GM08714 (cell line): ENCODE results near the gene CLIC6.
"Not testable (repeated sequence)": the region's sequence is repeated elsewhere in the genome, so short reads cannot be mapped to it uniquely, and the experiment has no call there.

Experiments
- H3K4me3 ChIP-seq: fragments of 200-500 bp; sonication (Bioruptor generic); 2 replicates; pipeline ENCODE4 v1.5.1; 2014; ENCODE audit warnings: mild to moderate bottlenecking, low read length, inconsistent platforms
- ZNF274 ChIP-seq: IDR thresholded peaks from 2 replicates; pipeline ENCODE4 v1.6.1; 2012; ENCODE audit warnings: mild to moderate bottlenecking, low read depth, low read length

Gene CLIC6

GRCh38 chr21:34715985-34716596 is 47.3 kb downstream of the CLIC6 start:
- no peak for TF ChIP-seq ZNF274
- H3K4me3 ChIP-seq: no peak overlapping the region

DNA sequence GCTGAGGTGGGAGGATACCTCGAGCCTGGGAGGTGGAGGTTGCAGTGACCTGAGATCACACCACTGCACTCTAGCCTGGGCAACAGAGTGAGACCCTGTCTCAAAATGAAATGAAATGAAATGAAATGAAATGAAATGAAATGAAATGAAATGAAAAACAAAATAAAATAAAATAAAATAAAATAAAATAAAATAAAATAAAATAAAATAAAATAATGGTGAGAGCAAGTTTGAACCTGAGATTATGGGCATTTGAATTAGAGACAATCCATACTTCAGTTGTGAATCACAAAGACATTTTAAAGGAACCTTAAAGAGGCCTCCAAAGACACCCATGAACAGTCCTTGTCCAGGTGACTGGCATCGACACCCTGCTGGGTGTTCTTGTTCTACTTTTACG is 49.7 kb downstream of the CLIC6 start:
- H3K4me3 ChIP-seq: not testable (repeated sequence)

- no peak overlapping the region for H3K4me3 ChIP-seq
Measured at GRCh38 chr21:34722684-34723300, 54.0 kb downstream of the CLIC6 start.

DNA sequence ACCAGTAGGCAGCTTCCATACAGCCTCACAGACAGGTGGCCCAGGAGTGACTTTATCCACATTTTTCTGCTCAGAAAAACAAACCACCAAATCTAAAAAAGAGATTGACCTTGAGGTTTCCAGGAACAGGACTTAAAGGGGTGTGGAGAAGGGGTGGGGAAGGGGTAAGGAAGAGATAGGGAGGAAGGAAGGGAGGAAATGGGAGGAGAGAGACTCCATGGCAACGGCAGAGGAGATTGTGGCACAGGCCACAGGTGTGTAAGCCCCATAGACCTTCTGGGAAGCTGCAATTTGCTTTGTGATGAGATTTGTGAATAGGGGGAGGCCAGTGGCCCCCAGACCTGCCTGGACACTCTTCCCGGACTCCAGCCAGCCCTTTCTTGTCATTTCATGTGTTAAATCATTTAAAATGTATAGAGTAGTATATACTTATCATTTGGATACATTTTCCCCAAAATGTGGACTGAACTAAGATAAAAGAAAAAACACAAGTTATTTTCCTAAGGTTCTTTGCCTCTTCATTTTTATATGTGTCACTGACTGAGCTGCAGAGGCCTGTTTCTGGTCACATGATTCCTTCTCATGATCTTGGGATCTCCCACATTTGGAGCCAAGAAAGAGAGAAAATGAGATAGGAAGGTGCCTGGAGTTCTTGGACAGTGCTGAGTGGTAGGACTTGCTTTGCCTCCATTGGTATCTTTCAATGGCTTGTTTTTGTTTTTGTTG is 55.5 kb downstream of the CLIC6 start:
- no peak for TF ChIP-seq ZNF274
- H3K4me3 ChIP-seq: no peak overlapping the region

More at GRCh38 chr21:34722684-34723300, 54.0 kb downstream of the CLIC6 start:
- no peak for TF ChIP-seq ZNF274

- H3K4me3 ChIP-seq: no peak overlapping the region
- no peak for TF ChIP-seq ZNF274
Measured at GRCh38 chr21:34724857-34725195, 56.0 kb downstream of the CLIC6 start.

DNA sequence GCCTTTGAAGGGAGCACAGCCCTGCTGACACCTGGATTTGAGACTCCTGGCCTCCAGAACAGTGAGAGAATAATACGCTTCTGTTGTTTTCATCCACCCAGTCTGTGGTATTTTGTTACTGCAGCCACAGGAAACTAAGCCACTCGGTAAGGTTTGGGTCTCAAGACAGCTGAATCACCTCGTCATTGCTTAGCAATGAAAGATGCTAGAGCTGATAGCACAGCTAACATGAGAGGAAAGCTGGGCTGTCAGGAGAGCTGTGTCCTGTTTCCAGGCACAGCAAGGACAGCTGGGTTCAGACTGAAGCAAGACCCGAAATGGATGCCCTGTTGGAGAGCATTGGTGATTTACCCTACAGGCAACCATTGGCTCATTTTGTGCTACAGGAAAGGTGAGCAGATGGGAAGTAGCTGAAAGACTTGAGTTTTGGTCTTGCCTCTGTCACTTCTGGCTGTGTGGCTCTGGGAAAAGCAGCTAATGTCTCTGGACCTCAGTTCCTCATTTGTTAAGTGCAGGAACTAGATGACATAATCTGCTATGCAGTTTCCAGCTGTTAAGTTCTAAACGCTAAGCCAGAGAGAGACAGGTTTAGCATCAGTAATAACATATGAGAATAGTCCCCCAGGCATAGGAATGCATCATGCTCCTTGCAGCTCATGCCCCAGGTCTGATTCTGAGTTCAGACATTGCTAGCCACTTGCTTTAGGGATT is 58.0 kb downstream of the CLIC6 start:
- TF ChIP-seq ZNF274: no peak
- no peak overlapping the region for H3K4me3 ChIP-seq

- no peak for TF ChIP-seq ZNF274
- no peak overlapping the region for H3K4me3 ChIP-seq
Measured at GRCh38 chr21:34728479-34728878, 59.7 kb downstream of the CLIC6 start.

- no peak overlapping the region for H3K4me3 ChIP-seq
- TF ChIP-seq ZNF274: no peak
Measured at GRCh38 chr21:34730194-34730593, 61.4 kb downstream of the CLIC6 start.

DNA sequence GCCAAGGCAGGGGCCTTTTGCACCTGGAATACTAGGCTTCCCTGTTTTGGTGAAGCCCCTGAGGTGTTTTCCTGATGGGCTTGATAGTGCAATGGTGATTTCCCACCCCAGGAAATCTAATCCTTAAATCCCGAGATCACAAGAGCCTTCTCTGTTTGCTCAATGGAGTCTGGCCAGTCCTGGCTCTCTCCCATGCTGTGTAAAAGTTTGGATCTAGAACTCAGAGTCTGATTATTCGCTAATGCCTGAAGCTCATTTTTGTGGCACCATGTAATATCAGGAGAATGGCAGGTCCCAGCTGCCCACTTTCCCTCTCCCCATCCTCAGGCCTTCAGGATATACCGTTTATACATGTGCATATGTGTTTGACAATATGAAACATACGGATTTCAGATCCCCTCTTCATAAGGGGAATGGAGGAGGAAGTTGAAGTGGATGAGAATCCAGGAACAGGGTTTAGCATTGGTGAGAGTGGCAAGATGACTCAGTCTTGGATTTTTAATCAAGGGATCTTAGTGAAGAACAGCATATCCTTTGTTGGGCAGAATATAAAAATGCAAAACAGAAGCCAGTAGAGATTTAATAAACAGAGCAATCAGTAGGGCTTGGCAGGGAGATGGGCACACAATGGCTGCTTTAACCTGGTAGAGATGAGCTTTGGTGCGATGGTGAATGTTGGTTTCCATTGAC is 62.1 kb downstream of the CLIC6 start:
- no peak overlapping the region for H3K4me3 ChIP-seq
- TF ChIP-seq ZNF274: no peak

DNA sequence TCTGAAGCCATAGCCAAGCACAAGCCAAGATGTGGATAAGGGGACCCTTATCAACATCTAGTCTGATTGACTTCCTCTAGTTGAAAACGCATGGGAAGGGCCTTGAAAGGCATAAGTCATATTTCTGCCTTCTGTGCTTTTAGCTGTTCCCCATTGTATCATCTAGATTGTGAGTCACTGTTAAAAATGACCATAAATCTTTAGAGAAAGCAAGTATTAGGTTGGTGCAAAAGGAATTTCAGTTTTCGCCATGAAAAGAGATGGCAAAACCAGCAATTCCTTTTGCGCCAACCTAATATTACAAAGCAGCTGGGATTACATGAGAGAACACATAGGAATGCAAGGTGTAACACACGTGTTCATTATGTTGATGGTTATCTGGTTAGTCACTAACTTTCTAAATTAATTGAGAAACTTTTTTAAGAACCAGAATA is 63.6 kb downstream of the CLIC6 start:
- H3K4me3 ChIP-seq: no peak overlapping the region
- TF ChIP-seq ZNF274: no peak

GRCh38 chr21:34733852-34734251 is 65.1 kb downstream of the CLIC6 start:
- H3K4me3 ChIP-seq: no peak overlapping the region
- TF ChIP-seq ZNF274: no peak

GRCh38 chr21:34734696-34735095 is 65.9 kb downstream of the CLIC6 start:
- no peak for TF ChIP-seq ZNF274
- H3K4me3 ChIP-seq: no peak overlapping the region

DNA sequence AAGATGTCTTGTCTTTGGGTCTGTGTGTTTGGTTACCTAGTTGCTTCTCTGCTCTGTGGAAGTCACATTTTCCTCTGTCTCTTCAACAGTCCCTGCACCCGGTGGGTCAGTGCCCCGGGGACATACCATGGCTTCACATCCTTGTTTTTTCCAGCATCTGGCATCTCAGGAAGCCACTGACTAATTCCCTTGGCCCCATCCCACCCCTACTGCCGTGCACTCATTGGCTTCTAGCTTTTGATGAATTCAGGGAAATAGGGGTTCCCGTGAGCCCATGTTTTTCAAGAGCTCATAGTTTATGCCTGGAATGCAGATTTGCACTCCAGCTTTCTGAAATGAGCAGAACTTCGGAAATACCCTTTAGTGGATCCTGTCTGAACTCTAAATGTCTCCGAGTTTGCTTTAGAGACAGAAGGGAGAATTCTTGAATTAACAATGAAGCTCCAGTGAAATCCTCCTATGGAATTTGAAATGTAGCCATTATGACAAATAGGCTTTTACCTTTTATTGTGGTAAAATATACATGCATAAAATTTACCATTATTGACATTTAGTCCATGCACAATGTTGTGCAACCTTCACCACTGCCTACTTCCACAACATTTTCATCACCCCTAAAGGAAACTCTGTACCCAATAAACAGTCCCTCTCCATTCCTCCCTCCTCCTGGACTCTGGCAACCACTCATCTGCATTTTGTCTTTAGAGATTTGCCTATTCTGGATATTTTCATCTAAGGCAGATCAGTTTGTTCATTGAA is 67.5 kb downstream of the CLIC6 start:
- no peak overlapping the region for H3K4me3 ChIP-seq
- TF ChIP-seq ZNF274: no peak
